Endodermal cell (in vitro differentiated cells): ENCODE results near the gene WWP2. TPM values are rescaled to one million over a fixed set of nuclear protein-coding genes. Genes with fewer than 3 reads are reported as not detected.
"Not testable (repeated sequence)": the region's sequence is repeated elsewhere in the genome, so short reads cannot be mapped to it uniquely, and the experiment has no call there.

Source experiments
- DNase-seq: peaks from one replicate; pipeline ENCODE4 v3.0.0-alpha.2; 2017
- H3K27ac ChIP-seq: 2 replicates; pipeline ENCODE4 v1.5.1; 2013; ENCODE audit warnings: mild to moderate bottlenecking, low read depth, low read length, moderate library complexity
- H3K27me3 ChIP-seq: 2 replicates; pipeline ENCODE4 v1.6.1; 2013; ENCODE audit warnings: mild to moderate bottlenecking, low read length, moderate library complexity; ENCODE audit not compliant: insufficient read depth, control insufficient read depth, poor library complexity, severe bottlenecking
- H3K36me3 ChIP-seq: 2 replicates; pipeline ENCODE4 v1.7.0; 2013; ENCODE audit warnings: mild to moderate bottlenecking, low read length, moderate library complexity; ENCODE audit not compliant: control insufficient read depth, insufficient read depth
- H3K4me1 ChIP-seq: one replicate; pipeline ENCODE4 v1.7.0; 2013; ENCODE audit warnings: low read length; ENCODE audit not compliant: control insufficient read depth, insufficient read depth
- H3K4me3 ChIP-seq: 2 replicates; pipeline ENCODE4 v1.5.1; 2013; ENCODE audit warnings: mild to moderate bottlenecking, low read length, moderate library complexity
- H3K9ac ChIP-seq: 2 replicates; pipeline ENCODE4 v1.6.1; 2013; ENCODE audit warnings: mild to moderate bottlenecking, low read length, moderate library complexity; ENCODE audit not compliant: poor library complexity, severe bottlenecking; ENCODE audit errors: extremely low read depth
- H3K9me3 ChIP-seq: 2 replicates; pipeline ENCODE4 v1.6.1; 2013; ENCODE audit warnings: mild to moderate bottlenecking, low read length, moderate library complexity; ENCODE audit not compliant: control insufficient read depth
- H3K27ac Mint-ChIP-seq: 2 replicates; pipeline ENCODE4 v1.8.0; 2020; ENCODE audit warnings: mixed read lengths
- H3K27me3 Mint-ChIP-seq: 2 replicates; pipeline ENCODE4 v1.8.0; 2021; ENCODE audit warnings: mild to moderate bottlenecking, mixed read lengths; ENCODE audit not compliant: insufficient read depth
- H3K36me3 Mint-ChIP-seq: 2 replicates; pipeline ENCODE4 v1.8.0; 2020; ENCODE audit warnings: low read depth, mixed read lengths
- H3K4me1 Mint-ChIP-seq: 2 replicates; pipeline ENCODE4 v1.8.0; 2020; ENCODE audit warnings: mixed read lengths
- H3K4me3 Mint-ChIP-seq: 2 replicates; pipeline ENCODE4 v1.8.0; 2020; ENCODE audit warnings: mild to moderate bottlenecking, moderate library complexity, mixed read lengths
- H3K9me3 Mint-ChIP-seq: 2 replicates; pipeline ENCODE4 v1.8.0; 2020; ENCODE audit warnings: mild to moderate bottlenecking, mixed read lengths
- CTCF ChIP-seq: fragments of 200-600 bp; sonication (generic); conservative IDR thresholded peaks from 2 replicates; pipeline ENCODE4 v1.5.0; 2021; ENCODE audit warnings: antibody characterized with exemption, mild to moderate bottlenecking
- WGBS, 2 experiments: methylation state at CpG; one replicate each; pipeline versions ENCODE4 v1.1.5 to v1.1.7; 2013; ENCODE audit warnings: missing lambda C conversion rate in 2 of 2, mixed read lengths in 1 of 2; ENCODE audit not compliant: insufficient coverage in 1 of 2, insufficient read length in 1 of 2; 5-methylcytosine and 5-hydroxymethylcytosine counted together
- total RNA-seq, 2 donors: library from RNA; stranded (reverse); fragmentation: NEBNext Ultra II Directional in 1 of 2; extraction: Animal tissue kit (Norgen Biotek cat#: 25700) in 1 of 2; gene quantifications; 2 replicates in 1 of 2; 3 replicates in 1 of 2; pipeline ENCODE4 v1.2.1, GENCODE V29; 2021

WWP2 gene
- total RNA-seq, 2 donors from 2014 or later: 42.3 to 50.0 TPM

- Mint-ChIP-seq H3K27ac (no peak overlapping the region), H3K9me3 (peaks cover 2% of the 10 kb centered on the region)
Observed at GRCh38 chr16:69812688-69813014, 50.5 kb downstream of the WWP2 start.

GRCh38 chr16:69814078-69814477 lies 51.9 kb downstream of the WWP2 start:
- 92 to 100% methylated on average over 5 of the region's 5 CpGs for WGBS, 2 experiments
- Histone ChIP-seq H3K36me3 (peaks cover 13% of the 10 kb centered on the region), H3K27ac (no peak overlapping the region), H3K4me1 (no peaks in the 10 kb centered on the region), H3K9ac (no peak overlapping the region), H3K27me3 (no peaks in the 10 kb centered on the region), H3K4me3 (no peak overlapping the region), H3K9me3 (no peaks in the 10 kb centered on the region)
- peaks cover 4% of the 10 kb centered on the region for H3K9me3 Mint-ChIP-seq
- H3K4me3 Mint-ChIP-seq: no peak overlapping the region
- H3K27ac Mint-ChIP-seq: peak overlapping the region; percentile 55
- no peak for DNase-seq
- no peak for TF ChIP-seq CTCF
- no peaks in the 10 kb centered on the region for H3K4me1 Mint-ChIP-seq
- H3K36me3 Mint-ChIP-seq: peaks cover 56% of the 10 kb centered on the region
- no peaks in the 10 kb centered on the region for H3K27me3 Mint-ChIP-seq

More at GRCh38 chr16:69812688-69813014, 50.5 kb downstream of the WWP2 start:
- DNase-seq: no peak
- no peak overlapping the region for H3K4me3 Mint-ChIP-seq
- H3K4me1 ChIP-seq: no peaks in the 10 kb centered on the region
- no peaks in the 10 kb centered on the region for H3K27me3 Mint-ChIP-seq
- H3K4me1 Mint-ChIP-seq: no peaks in the 10 kb centered on the region
- no peak overlapping the region for H3K27ac ChIP-seq
- peaks cover 18% of the 10 kb centered on the region for H3K36me3 ChIP-seq
- no peak overlapping the region for H3K4me3 ChIP-seq
- 88 to 100% methylated on average over 1 to 2 of the region's 2 CpGs for WGBS, 2 experiments
- no peak overlapping the region for H3K9ac ChIP-seq
- H3K9me3 ChIP-seq: no peaks in the 10 kb centered on the region
- H3K36me3 Mint-ChIP-seq: peaks cover 58% of the 10 kb centered on the region
- TF ChIP-seq CTCF: no peak
- H3K27me3 ChIP-seq: no peaks in the 10 kb centered on the region

GRCh38 chr16:69814561-69814960 lies 52.4 kb downstream of the WWP2 start:
- no peak overlapping the region for H3K27ac ChIP-seq
- H3K9me3 ChIP-seq: no peaks in the 10 kb centered on the region
- peaks cover 53% of the 10 kb centered on the region for H3K36me3 Mint-ChIP-seq
- no peaks in the 10 kb centered on the region for H3K27me3 ChIP-seq
- H3K9ac ChIP-seq: no peak overlapping the region
- WGBS, 2 experiments: 100% methylated on average over 3 of the region's 4 CpGs; no CpG with 5 or more reads in 1 of the 2 experiments
- peak overlapping the region; percentile 55 for H3K27ac Mint-ChIP-seq
- no peak for DNase-seq
- TF ChIP-seq CTCF: no peak
- peaks cover 4% of the 10 kb centered on the region for H3K9me3 Mint-ChIP-seq
- no peak overlapping the region for H3K4me3 Mint-ChIP-seq
- H3K36me3 ChIP-seq: peaks cover 10% of the 10 kb centered on the region
- no peaks in the 10 kb centered on the region for H3K4me1 ChIP-seq
- no peaks in the 10 kb centered on the region for H3K4me1 Mint-ChIP-seq
- no peaks in the 10 kb centered on the region for H3K27me3 Mint-ChIP-seq
- H3K4me3 ChIP-seq: no peak overlapping the region

DNA sequence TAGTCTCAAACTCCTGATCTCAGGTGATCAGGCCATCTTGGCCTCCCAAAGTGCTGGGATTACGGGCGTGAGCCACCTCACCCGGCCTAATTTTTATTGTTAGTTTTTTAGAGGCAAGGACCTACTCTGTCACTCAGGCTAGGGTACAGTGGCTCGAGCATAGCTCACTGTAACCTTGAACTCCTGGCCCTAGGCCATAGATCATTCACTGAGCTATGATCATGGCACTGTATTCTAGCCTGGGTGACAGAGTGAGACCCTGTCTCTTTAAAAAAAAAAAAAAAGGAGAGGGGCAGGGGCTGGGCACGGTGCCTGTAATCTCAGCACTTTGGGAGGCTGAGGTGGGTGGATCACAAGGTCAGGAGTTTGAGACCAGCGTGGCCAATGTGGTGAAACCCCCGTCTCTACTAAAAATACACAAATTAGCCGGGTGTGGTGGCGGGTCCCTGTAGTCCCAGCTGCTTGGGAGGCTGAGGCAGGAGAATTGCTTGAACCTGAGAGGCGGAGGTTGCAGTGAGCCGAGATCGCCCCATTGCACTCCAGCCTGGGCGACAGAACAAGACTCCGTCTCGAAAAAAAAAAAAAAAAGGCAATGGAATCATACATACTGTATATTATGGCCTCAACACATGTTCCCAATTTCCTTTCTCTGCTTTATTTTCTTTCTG lies 53.2 kb downstream of the WWP2 start:
- not testable (repeated sequence) for H3K27me3 ChIP-seq, H3K4me3 Mint-ChIP-seq, H3K9ac ChIP-seq, H3K4me3 ChIP-seq, H3K4me1 ChIP-seq, H3K27ac Mint-ChIP-seq, DNase-seq, H3K9me3 ChIP-seq, H3K27ac ChIP-seq, H3K4me1 Mint-ChIP-seq, H3K36me3 ChIP-seq, H3K27me3 Mint-ChIP-seq, H3K9me3 Mint-ChIP-seq
- WGBS, 2 experiments: 97 to 99% methylated on average over 9 to 15 of the region's 15 CpGs
- peaks cover 47% of the 10 kb centered on the region for H3K36me3 Mint-ChIP-seq
